ENCODE measurements around the gene LAMB4. TPM values are rescaled to one million over a fixed set of nuclear protein-coding genes. Genes with fewer than 3 reads are reported as not detected.

LAMB4 gene
- not detected for total RNA-seq

DNA sequence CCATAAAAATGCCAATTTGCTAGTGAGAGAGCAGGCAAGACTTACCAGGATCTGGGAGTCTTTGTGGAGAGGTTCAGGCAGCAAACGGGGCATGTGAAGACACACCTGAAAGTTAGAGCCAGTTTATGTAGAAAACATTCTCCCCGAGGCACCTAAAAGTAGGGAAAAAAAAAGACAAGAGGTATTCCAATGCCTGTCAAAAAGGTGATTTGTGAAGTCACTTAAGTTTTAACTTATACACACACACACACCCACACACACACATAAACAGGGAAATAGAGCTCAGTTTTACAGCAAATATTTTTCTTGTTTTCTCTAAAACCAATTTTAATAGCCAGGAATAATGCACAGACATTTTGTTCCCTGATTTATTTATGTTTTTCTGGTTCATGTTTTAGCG, at the start of gene LAMB4:
LAMB4 (minus strand) TSS at position 101 of the 400 bp plus-strand sequence. CDS start 7,197 bp downstream, outside the sequence.
- Mint-ChIP-seq H3K4me3 (no peak within 1 kb of the TSS), H3K27me3 (peaks cover 18% of the 10 kb centered on the region), H3K27ac (no peak within 1 kb of the TSS), H3K4me1 (peaks cover 4% of the 10 kb centered on the region), H3K36me3 (ENCODE audit: low read depth) (no peaks in the 10 kb centered on the region), H3K9me3 (no peaks in the 10 kb centered on the region)
- ATAC-seq (replicated peaks): no peak

DNA sequence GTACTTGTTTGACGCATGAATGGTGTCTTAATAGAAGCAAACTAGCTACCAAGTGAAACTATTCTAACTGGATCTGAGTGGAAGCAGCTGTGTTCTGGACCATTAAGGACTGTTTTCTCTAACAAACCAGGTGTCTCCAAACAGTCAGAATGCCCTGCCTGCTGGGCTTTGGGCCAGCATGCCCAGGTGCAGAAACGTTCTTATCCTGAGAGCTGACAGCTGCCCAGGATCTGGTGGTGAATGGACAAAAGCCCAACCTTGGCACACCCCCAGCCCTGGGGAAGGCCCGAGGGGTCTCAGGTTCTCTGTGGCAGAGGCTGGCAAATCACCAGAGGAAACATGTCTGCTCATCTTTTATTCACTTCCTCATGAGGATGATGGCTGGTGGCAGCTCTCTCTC, 48.2 kb upstream of the LAMB4 start:
- H3K4me3 Mint-ChIP-seq: no peak overlapping the region
- peaks cover 5% of the 10 kb centered on the region for H3K27me3 Mint-ChIP-seq
- no peaks in the 10 kb centered on the region for H3K9me3 Mint-ChIP-seq
- H3K36me3 Mint-ChIP-seq (ENCODE audit: low read depth): no peaks in the 10 kb centered on the region
- no peak overlapping the region for H3K27ac Mint-ChIP-seq
- no peak for ATAC-seq (replicated peaks)
- no peaks in the 10 kb centered on the region for H3K4me1 Mint-ChIP-seq

GRCh38 chr7:108171164-108171563, 41.0 kb upstream of the LAMB4 start:
- Mint-ChIP-seq H3K27me3 (peaks cover 10% of the 10 kb centered on the region), H3K36me3 (ENCODE audit: low read depth) (no peaks in the 10 kb centered on the region), H3K27ac (no peak overlapping the region), H3K4me3 (no peak overlapping the region), H3K9me3 (no peaks in the 10 kb centered on the region), H3K4me1 (no peaks in the 10 kb centered on the region)
- no peak for ATAC-seq (replicated peaks)

DNA sequence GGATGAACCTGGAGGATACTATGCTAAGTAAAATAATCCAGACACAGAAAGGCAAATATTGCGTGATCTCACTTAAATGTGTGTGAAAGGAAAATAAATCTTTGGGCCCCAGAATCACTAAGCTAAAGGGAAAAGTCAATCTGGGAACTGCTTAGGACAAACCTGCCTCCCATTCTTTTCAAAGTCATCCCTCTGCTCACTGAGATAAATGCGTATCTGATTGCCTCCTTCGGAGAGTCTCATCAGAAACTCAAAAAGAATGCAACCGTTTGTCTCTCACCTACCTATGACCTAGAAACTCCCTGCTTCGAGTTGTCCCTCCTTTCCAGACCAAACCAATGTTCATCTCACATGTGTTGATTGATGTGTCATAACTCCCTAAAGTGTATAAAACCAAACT, 40.1 kb upstream of the LAMB4 start:
- Mint-ChIP-seq H3K4me3 (no peak overlapping the region), H3K9me3 (no peaks in the 10 kb centered on the region)

GRCh38 chr7:108167460-108167859, 37.3 kb upstream of the LAMB4 start:
- Mint-ChIP-seq H3K27ac (no peak overlapping the region), H3K4me1 (no peaks in the 10 kb centered on the region), H3K4me3 (no peak overlapping the region), H3K9me3 (no peaks in the 10 kb centered on the region), H3K36me3 (ENCODE audit: low read depth) (no peaks in the 10 kb centered on the region), H3K27me3 (peaks cover 5% of the 10 kb centered on the region)
- no peak for ATAC-seq (replicated peaks)

More for the DNA sequence above, 40.1 kb upstream of the LAMB4 start:
- Mint-ChIP-seq H3K4me1 (no peaks in the 10 kb centered on the region), H3K27me3 (peaks cover 10% of the 10 kb centered on the region), H3K36me3 (ENCODE audit: low read depth) (no peaks in the 10 kb centered on the region), H3K27ac (no peak overlapping the region)
- ATAC-seq (replicated peaks): no peak

GRCh38 chr7:108166687-108167086, 36.5 kb upstream of the LAMB4 start:
- H3K4me3 Mint-ChIP-seq: no peak overlapping the region
- peaks cover 5% of the 10 kb centered on the region for H3K27me3 Mint-ChIP-seq
- H3K36me3 Mint-ChIP-seq (ENCODE audit: low read depth): no peaks in the 10 kb centered on the region
- H3K27ac Mint-ChIP-seq: no peak overlapping the region
- no peaks in the 10 kb centered on the region for H3K9me3 Mint-ChIP-seq
- H3K4me1 Mint-ChIP-seq: no peaks in the 10 kb centered on the region
- ATAC-seq (replicated peaks): no peak

DNA sequence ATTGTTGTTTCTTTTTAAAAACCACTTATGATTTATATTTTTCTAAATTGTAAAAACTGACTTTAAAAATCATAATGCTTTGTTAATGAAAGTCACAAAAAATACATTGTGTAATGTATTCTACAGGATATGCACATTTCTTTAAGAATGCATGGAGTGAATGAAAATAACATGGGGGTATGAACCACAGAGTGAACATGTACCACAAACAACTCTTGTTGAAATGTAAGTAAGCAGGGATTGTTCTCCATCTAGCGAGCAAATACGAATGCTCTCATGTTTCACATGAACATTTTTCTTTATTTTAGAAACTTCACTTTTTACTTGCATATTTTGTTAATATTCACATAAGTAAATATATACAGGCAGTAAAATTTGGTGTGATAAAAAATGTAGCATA, 35.6 kb upstream of the LAMB4 start:
- H3K4me1 Mint-ChIP-seq: no peaks in the 10 kb centered on the region
- peaks cover 8% of the 10 kb centered on the region for H3K27me3 Mint-ChIP-seq
- H3K36me3 Mint-ChIP-seq (ENCODE audit: low read depth): no peaks in the 10 kb centered on the region
- ATAC-seq (replicated peaks): no peak
- H3K4me3 Mint-ChIP-seq: no peak overlapping the region
- no peak overlapping the region for H3K27ac Mint-ChIP-seq
- no peaks in the 10 kb centered on the region for H3K9me3 Mint-ChIP-seq

GRCh38 chr7:108164946-108165345, 34.8 kb upstream of the LAMB4 start:
- Mint-ChIP-seq H3K4me3 (no peak overlapping the region), H3K9me3 (no peaks in the 10 kb centered on the region), H3K27me3 (peaks cover 8% of the 10 kb centered on the region), H3K4me1 (no peaks in the 10 kb centered on the region), H3K27ac (no peak overlapping the region), H3K36me3 (ENCODE audit: low read depth) (no peaks in the 10 kb centered on the region)
- ATAC-seq (replicated peaks): no peak

- ATAC-seq (replicated peaks): no peak
- H3K4me3 Mint-ChIP-seq: no peak overlapping the region
- peaks cover 13% of the 10 kb centered on the region for H3K27me3 Mint-ChIP-seq
- no peaks in the 10 kb centered on the region for H3K36me3 Mint-ChIP-seq (ENCODE audit: low read depth)
- no peaks in the 10 kb centered on the region for H3K9me3 Mint-ChIP-seq
- no peak overlapping the region for H3K27ac Mint-ChIP-seq
- no peaks in the 10 kb centered on the region for H3K4me1 Mint-ChIP-seq
Measured at GRCh38 chr7:108164342-108164741, 34.2 kb upstream of the LAMB4 start.

DNA sequence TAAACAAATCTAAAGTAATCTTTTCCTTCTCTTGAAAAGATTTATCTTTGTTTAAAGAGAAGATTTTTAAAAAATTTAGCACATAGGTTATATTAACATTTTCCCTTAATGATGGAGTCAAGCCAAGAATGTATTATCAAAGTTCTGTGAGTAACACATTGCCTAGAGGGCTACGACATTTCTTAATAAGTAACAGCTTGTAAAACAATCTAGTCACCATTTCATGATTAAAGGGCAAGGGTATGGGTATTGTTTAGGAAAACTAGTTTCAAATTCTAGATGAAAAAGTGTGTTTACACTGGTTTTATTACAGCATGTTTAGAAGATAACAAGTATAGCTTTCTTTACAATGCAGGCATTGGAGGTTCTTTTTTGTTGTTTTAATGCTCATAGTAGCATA, 28.6 kb upstream of the LAMB4 start:
- ATAC-seq (replicated peaks): no peak

DNA sequence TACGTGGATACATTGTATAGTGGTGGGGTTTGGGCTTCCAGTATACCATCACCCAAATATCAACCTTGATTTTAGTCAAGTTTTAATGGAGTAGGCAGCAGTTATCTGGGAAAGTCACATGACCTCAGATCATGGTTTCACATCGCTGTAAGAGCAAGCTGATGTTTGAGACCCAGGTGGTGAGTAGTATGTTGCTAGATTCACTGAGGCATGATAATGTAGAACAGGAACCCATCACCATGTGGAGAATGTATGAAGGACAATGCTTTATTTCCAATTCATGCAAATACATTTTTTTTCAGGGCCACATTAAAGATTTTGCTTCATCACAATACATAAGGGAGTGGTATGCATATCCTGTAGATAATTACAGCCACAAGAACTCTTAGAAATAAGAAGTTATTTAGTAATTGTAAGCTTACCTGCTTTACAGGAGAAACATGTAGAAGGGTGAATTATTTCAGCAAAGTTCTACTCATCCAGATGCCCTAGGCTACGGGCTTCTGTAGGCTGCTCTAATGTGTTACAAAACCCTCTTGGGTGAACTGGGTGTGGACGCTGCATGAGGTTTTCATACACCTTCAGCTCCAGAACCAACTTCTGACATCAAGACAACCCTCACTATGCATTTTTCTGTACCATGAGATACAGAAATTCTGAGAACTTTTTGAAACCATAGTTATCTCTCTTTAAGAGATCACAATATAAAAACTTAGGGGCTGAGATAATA, 27.6 kb upstream of the LAMB4 start:
- Mint-ChIP-seq H3K36me3 (ENCODE audit: low read depth) (no peaks in the 10 kb centered on the region), H3K9me3 (no peaks in the 10 kb centered on the region), H3K27ac (no peak overlapping the region), H3K4me1 (no peaks in the 10 kb centered on the region), H3K4me3 (no peak overlapping the region), H3K27me3 (peaks cover 35% of the 10 kb centered on the region)
- no peak for ATAC-seq (replicated peaks)

More for the DNA sequence above, 28.6 kb upstream of the LAMB4 start:
- Mint-ChIP-seq H3K27me3 (peaks cover 35% of the 10 kb centered on the region), H3K4me1 (no peaks in the 10 kb centered on the region), H3K27ac (no peak overlapping the region), H3K36me3 (ENCODE audit: low read depth) (no peaks in the 10 kb centered on the region), H3K9me3 (no peaks in the 10 kb centered on the region), H3K4me3 (no peak overlapping the region)

DNA sequence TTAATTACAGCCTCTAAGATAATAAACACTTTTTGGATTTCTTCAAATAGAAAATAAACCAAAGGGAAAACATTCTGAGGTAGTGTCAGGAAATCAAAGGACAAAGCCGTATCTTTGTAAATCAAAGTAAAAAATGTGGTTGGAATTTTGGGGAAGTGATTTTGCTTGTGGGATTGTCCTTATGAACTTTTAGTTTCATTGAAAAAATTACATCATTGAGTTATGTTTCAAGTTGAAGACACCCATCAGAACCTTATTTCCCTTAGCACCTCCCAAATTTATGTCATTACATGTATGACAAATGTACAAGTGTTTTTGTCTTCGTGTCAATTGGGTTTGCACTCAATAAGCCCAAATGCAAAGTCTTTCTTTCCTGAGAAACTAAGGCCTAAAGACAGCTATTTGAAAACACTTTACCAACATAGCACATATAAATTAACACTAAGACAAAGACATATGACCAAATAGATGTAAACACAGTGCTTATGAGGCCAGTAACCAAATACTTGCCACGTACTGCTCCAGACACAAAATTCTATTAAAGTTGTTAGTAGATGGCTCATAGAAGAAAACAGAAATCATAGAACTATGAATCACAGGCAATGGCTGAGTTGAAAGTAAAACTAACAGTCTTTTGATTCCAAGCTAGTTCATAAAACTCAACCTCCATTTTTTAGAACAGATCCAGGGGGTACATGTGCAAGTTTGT, 26.9 kb upstream of the LAMB4 start:
- peaks cover 40% of the 10 kb centered on the region for H3K27me3 Mint-ChIP-seq
- H3K9me3 Mint-ChIP-seq: no peaks in the 10 kb centered on the region
- H3K4me3 Mint-ChIP-seq: no peak overlapping the region
- no peaks in the 10 kb centered on the region for H3K36me3 Mint-ChIP-seq (ENCODE audit: low read depth)
- no peak overlapping the region for H3K27ac Mint-ChIP-seq
- no peaks in the 10 kb centered on the region for H3K4me1 Mint-ChIP-seq
- no peak for ATAC-seq (replicated peaks)

GRCh38 chr7:108152198-108152597, 22.0 kb upstream of the LAMB4 start:
- no peak for ATAC-seq (replicated peaks)
- Mint-ChIP-seq H3K4me1 (no peaks in the 10 kb centered on the region), H3K36me3 (ENCODE audit: low read depth) (no peaks in the 10 kb centered on the region), H3K27ac (no peak overlapping the region), H3K4me3 (no peak overlapping the region), H3K27me3 (peaks cover 38% of the 10 kb centered on the region), H3K9me3 (no peaks in the 10 kb centered on the region)

GRCh38 chr7:108149908-108150307, 19.7 kb upstream of the LAMB4 start:
- Mint-ChIP-seq H3K4me1 (no peaks in the 10 kb centered on the region), H3K36me3 (ENCODE audit: low read depth) (no peaks in the 10 kb centered on the region)

GRCh38 chr7:108149119-108149518, 19.0 kb upstream of the LAMB4 start:
- Mint-ChIP-seq H3K27me3 (peaks cover 28% of the 10 kb centered on the region), H3K36me3 (ENCODE audit: low read depth) (no peaks in the 10 kb centered on the region)
- ATAC-seq (replicated peaks): no peak

More at GRCh38 chr7:108149908-108150307, 19.7 kb upstream of the LAMB4 start:
- no peaks in the 10 kb centered on the region for H3K9me3 Mint-ChIP-seq
- ATAC-seq (replicated peaks): no peak
- no peak overlapping the region for H3K4me3 Mint-ChIP-seq
- H3K27me3 Mint-ChIP-seq: peaks cover 32% of the 10 kb centered on the region
- H3K27ac Mint-ChIP-seq: no peak overlapping the region

More at GRCh38 chr7:108149119-108149518, 19.0 kb upstream of the LAMB4 start:
- Mint-ChIP-seq H3K9me3 (no peaks in the 10 kb centered on the region), H3K4me3 (no peak overlapping the region), H3K4me1 (no peaks in the 10 kb centered on the region), H3K27ac (no peak overlapping the region)

All from activated T-helper 17 cell treated with anti-CD3 and anti-CD28 coated beads, Interleukin-2, amount 50 U/mL, for 72 hours (primary cell).